Epithelial cell of prostate (primary cell): ENCODE data around the gene ACOT13.
A peak's percentile ranks its signal among the peaks of the same experiment; 100 is the strongest.
"Not testable (repeated sequence)": the region's sequence is repeated elsewhere in the genome, so short reads cannot be mapped to it uniquely, and the experiment has no call there.

Experiments used
- DNase-seq: peaks from one replicate; pipeline ENCODE4 v3.0.0-alpha.2; 2011; ENCODE audit warnings: low read depth, low spot score
- H3K27ac ChIP-seq: fragments of 450-650 bp; 2 replicates; pipeline ENCODE4 v1.5.1; 2017; ENCODE audit warnings: mild to moderate bottlenecking

ACOT13 gene

GRCh38 chr6:24690593-24690992 is 23.7 kb downstream of the ACOT13 start:
- no peak for DNase-seq
- H3K27ac ChIP-seq = no peak overlapping the region

- H3K27ac ChIP-seq = no peak overlapping the region
- DNase-seq = no peak
Observed at GRCh38 chr6:24691550-24691949, 24.7 kb downstream of the ACOT13 start.

GRCh38 chr6:24692003-24692402 is 25.1 kb downstream of the ACOT13 start:
- no peak for DNase-seq
- no peak overlapping the region for H3K27ac ChIP-seq

- no peak overlapping the region for H3K27ac ChIP-seq
- no peak for DNase-seq
Observed at GRCh38 chr6:24692415-24692814, 25.5 kb downstream of the ACOT13 start.

- no peak overlapping the region for H3K27ac ChIP-seq
- no peak for DNase-seq
Observed at GRCh38 chr6:24692848-24693592, 26.1 kb downstream of the ACOT13 start.

- no peak for DNase-seq
- H3K27ac ChIP-seq = no peak overlapping the region
Observed at GRCh38 chr6:24694198-24694597, 27.3 kb downstream of the ACOT13 start.

- not testable (repeated sequence) for H3K27ac ChIP-seq, DNase-seq
Observed at GRCh38 chr6:24695635-24696034, 28.8 kb downstream of the ACOT13 start.

GRCh38 chr6:24696097-24696496 is 29.2 kb downstream of the ACOT13 start:
- DNase-seq = no peak
- H3K27ac ChIP-seq = no peak overlapping the region

GRCh38 chr6:24699521-24700359 is 32.9 kb downstream of the ACOT13 start:
- H3K27ac ChIP-seq = no peak overlapping the region
- no peak for DNase-seq

- no peak overlapping the region for H3K27ac ChIP-seq
- no peak for DNase-seq
Observed at GRCh38 chr6:24702720-24703282, 35.9 kb downstream of the ACOT13 start.

GRCh38 chr6:24704468-24704867 is 37.6 kb downstream of the ACOT13 start:
- DNase-seq = no peak
- H3K27ac ChIP-seq = no peak overlapping the region

GRCh38 chr6:24708612-24709011 is 41.7 kb downstream of the ACOT13 start:
- no peak for DNase-seq
- no peak overlapping the region for H3K27ac ChIP-seq

- no peak overlapping the region for H3K27ac ChIP-seq
Observed at GRCh38 chr6:24709014-24709711, 42.3 kb downstream of the ACOT13 start.

GRCh38 chr6:24710519-24711303 is 43.8 kb downstream of the ACOT13 start:
- no peak for DNase-seq
- no peak overlapping the region for H3K27ac ChIP-seq

More at GRCh38 chr6:24709014-24709711, 42.3 kb downstream of the ACOT13 start:
- no peak for DNase-seq

- DNase-seq, H3K27ac ChIP-seq: not testable (repeated sequence)
Observed at GRCh38 chr6:24716602-24717148, 49.8 kb downstream of the ACOT13 start.

- H3K27ac ChIP-seq = peak overlapping the region; percentile 94
- DNase-seq = no peak
Observed at GRCh38 chr6:24718449-24719124, 51.7 kb downstream of the ACOT13 start.

GRCh38 chr6:24719125-24719971 is 52.5 kb downstream of the ACOT13 start, which contains the start of gene C6orf62:
TSS of gene C6orf62 (minus strand) at chr6:24719154. CDS start at chr6:24718668, 486 bp downstream.
- no peak for DNase-seq
- H3K27ac ChIP-seq = peak within 1 kb of the TSS; percentile 94

GRCh38 chr6:24720131-24720603 is 53.3 kb downstream of the ACOT13 start:
- DNase-seq = no peak

More at GRCh38 chr6:24720131-24720603, 53.3 kb downstream of the ACOT13 start:
- H3K27ac ChIP-seq = peak overlapping the region; percentile 94
